NOMO-1 (cell line): ENCODE measurements around the gene TCF23.
A peak's percentile ranks its signal among the peaks of the same experiment; 100 is the strongest.
"Not testable (repeated sequence)": the region's sequence is repeated elsewhere in the genome, so short reads cannot be mapped to it uniquely, and the experiment has no call there.

Experiments used
- DNase-seq, 2 experiments: peaks; one replicate each; lab custom pipeline; 2025; ENCODE audit not compliant: unreplicated experiment in 2 of 2; lab: John Stamatoyannopoulos, UW

Gene TCF23

DNA sequence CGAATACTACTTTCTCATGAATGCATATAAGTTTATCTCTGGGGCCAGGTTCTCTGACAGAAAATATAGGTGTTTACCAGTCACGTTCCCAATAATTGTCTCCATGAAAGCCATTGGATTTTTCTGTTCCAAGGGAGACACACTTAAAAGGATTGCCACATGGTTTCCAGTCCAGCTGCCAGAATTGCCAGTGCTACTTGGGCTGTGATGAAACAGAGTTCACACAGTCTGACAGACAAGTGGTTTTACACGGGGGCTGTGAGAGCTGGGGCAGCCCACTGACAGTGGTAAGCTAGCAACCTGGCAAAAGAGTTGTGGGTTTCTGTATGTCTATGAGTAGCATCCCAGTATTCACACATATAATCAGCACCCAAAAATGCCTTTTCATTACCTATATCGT, 35.3 kb downstream of the TCF23 start:
- no peak for DNase-seq

DNA sequence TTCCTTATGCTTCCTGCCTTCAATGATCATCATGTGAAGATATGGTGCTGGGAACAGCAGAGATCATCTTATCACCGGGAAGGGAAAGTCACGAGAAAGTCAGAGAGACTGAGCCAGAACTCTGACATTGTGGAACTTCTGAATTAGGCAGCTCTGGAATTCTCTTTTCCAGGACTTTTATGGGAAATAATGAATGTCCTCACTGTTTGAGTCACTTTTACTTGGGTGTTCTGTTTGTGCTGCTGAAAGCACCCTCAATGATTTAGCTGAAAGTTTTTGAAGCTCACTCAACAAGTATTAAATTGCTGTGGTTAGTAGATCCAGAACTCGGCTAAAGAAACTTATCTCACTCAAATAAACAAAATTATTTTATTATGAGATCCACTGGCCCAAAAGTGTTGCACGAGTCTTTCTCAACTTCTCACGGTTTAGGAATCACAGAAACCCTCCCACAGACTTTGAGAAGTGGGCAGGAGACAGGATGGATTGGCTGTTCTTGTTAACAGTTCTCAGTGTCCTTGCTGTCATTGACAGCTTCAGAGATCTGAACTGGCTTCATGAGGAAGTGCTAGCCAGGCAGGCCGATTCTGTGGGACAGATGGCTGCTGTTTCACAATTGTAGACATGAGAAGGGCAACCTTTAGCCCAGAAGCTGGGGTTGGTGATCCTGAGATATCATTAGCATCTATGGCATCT, 36.7 kb downstream of the TCF23 start:
- peak; percentile 47 to 86 for DNase-seq

DNA sequence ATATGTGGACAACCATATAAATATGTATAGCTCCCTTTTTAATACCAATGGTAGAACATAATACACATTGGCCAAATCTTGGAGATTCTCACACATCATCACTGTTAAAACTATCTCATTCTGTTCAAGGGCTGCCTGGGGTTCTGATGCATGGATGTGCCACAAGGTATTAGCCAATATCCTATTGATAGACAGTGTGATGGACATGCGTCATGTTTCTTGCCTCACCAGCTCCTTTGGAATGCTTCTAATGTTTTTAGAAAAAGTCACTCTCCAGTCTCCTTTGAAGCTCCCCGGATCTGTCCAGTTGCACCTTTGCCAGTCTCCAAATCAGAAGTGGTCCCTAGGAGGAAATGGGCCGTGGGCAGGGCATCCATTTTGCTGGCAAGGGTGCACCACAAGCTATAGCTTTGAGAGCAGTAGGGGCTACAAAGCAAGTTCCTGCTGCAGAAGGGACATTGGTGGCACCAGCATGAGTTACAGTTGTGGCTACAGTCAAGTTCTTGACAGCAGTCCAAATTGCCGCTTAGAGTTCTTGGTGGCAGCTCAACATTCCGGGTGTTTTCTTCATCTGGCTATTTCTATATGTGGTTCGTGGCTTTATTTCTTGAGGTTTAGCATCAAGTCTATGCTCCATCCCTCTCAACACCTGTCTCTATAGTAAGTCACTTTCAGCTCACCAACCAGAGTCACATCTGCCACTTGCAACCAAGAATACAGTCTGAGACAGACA, 38.0 kb downstream of the TCF23 start:
- DNase-seq: no peak

DNA sequence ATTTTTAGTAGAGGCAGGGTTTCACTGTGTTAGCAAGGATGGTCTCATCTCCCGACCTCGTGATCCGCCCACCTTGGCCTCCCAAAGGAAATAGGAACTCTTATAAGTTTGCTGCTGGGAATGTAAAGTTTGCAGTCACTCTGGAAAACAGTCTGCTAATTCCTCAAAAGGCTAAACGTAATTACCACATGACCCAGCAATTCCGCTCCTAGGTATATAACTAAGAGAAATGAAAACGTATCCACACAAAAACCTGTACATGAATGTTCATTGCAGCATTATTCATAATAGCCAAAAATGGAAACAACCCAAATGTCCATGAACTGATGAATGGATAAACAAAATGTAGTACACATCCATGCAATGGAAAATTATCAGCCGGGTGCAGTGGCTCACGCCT, 41.2 kb downstream of the TCF23 start:
- DNase-seq: no peak

DNA sequence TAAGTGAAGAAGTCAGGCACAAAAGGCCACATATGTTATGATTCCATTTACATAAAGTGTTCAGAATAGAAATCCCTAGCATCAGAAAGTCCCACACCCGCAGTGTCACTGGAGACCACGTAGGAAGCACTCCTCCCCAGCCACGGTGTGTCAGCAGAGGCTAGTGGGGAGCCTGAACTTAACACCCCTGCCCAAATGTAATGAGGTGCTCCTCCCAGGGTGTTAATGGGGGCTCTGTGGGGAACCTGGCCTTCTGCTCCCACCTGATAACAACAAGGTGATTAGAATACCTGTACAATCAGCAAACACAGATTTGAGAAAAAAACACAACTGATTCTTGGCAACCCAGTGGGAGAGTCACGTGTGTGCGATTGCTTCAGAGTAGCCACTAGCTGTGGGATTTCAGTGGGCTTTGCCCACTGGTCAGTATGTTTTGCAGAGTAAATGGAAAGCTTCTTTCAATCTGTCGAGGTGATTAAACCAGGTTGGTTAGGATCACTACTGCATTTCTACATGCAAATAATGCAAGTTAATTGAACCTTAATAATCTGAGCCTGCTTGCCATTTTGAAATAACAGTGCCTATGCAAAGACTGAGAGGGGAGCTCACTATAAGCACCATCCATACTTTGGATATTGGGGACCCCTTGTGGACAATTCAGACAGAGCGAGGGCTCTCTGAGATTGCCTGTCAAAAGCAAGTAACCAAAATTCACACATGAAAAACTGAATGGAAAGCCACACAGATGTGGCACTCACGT, 42.4 kb downstream of the TCF23 start:
- peak; percentile 31 to 73 for DNase-seq

DNA sequence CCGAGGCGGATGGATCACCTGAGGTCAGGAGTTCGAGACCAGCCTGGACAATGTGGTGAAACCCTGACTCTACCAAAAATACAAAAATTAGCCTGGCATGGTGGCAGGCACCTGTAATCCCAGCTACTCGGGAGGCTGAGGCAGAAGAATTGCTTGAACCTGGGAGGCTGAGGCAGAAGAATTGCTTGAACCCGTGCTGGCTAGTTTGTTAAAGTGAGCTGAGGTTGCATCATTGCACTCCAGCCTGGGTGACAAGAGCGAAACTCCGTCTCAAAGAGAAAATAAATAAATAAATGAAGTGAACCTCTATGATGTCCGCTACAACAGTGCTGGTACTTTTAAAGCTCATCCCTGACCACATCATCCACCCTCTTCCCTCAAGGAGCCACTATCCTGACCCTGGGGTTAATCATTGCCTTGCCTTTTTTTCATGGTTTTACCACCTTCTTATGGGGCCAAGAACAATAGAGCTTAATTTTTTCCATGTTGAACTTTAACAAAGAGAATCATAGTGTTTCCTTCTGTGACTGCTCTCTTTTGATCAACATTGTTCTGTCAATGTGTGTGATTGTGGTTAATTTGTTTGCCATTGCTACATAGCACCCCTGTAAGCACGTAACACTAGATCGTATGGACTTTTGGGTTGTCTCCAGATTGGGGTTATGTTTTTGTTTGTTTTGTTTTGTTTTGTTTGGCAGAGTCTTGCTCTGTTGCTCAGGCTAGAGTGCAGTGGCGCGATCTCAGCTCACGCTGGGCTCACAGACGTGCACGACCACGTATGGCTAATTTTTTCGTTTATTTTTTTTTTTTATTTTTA, 45.9 kb downstream of the TCF23 start:
- DNase-seq: no peak

DNA sequence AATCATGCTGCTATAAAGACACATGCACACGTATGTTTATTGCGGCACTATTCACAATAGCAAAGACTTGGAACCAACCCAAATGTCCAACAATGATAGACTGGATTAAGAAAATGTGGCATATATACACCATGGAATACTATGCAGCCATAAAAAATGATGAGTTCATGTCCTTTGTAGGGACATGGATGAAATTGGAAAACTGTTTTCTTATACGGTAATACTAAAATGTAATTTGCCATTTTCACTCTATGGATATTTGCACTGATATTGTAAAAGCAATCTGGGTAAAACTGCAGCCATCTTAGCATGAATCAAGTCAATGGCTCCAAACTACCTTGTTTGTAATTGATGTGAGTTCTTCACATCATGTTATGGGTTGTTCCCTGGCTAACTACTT, 47.0 kb downstream of the TCF23 start:
- DNase-seq: not testable (repeated sequence)

DNA sequence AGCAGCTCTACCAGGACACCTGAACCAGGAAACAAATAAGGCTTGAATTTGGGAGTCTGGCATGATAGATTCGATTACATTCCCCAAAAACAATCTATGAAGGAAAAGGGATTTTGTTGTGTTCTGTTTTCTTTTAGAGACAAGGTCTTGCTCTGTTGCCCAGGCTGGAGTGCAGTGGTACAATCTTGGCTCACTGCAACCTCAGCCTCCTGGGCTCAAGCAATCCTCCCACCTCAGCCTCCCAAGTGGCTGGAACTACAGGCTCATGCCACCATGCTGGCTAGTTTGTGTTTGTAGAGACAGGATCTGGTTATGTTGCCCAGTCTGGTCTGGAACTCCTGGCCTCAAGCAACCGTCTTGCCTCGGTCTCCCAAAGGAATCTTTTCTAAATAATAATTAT, 49.3 kb downstream of the TCF23 start:
- DNase-seq: not testable (repeated sequence)

DNA sequence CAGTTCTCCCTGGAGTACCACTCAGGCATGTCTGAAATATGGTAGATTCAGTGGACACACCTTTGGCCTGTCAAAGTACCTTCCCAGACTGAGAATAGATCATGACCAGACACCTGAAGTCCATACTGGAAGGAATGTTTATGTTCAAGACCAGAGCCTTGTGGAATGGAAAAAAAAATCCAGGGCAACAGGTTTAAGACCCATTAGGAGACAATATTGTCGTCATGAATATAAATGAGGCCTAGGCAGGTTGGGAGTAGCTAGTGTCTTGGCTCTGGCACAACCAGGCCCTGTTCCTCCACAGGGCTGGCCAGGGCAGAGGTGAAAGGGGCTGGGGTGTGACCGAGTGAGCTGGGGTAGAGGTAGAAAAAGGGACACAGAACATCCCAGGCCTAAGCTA, 49.8 kb downstream of the TCF23 start:
- no peak for DNase-seq

DNA sequence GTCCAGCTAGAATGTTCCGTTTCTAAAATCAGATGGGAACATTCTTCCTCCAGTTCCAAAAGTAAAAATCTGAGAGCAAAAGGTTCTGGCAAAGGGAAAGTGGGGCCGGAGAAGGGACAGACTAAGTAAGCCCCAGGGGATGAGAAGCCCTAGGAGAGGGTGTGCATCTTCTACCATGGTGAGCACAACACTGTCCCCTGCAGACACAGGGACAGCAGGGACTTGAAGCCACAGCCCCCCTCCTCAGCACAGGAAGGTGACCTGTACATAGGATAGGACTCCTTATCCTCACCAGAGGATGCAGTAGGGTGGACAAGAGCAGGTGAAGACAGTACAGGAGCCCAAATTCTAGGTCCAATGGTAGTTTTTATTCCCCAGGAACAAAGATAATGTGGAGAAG, 50.4 kb downstream of the TCF23 start:
- DNase-seq: no peak

DNA sequence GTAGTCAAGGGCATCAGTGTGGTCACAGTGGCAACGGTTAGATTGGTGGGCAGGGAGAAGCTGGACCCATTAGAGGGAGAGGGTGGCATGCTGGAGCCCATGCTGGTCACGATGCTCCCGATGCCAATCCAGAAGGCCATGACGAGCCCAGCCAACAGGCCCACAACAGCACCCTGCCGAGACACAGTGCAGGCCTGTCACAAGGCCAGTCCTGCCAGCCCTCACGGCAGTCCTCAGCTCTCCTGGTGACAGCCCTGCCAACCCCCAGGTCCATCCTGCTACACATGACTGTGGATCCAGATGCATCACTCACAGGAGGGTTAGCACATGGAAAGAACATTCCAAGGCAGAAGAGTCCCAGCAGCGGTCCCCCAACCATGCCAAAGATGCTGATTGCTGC, 52.9 kb downstream of the TCF23 start:
- no peak for DNase-seq

DNA sequence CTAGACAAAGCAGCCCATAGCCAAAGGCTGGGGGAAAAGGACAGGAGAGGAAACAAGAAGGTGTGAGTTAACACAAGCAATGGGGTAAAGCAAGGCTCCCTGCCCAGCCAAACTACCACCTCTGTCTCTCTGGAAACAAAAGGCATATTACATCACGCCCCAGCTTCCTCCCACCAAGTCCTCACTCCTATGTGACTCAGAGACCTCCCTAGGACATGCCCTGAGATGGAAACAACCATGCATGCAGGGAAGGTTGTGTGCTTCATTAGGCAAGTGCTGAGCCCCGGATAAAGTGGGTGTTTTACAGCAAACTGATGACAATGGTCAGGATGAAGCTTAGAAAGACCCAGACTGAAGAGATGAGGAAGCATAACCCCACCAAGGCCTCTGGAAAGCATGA, 54.0 kb downstream of the TCF23 start:
- DNase-seq: no peak

DNA sequence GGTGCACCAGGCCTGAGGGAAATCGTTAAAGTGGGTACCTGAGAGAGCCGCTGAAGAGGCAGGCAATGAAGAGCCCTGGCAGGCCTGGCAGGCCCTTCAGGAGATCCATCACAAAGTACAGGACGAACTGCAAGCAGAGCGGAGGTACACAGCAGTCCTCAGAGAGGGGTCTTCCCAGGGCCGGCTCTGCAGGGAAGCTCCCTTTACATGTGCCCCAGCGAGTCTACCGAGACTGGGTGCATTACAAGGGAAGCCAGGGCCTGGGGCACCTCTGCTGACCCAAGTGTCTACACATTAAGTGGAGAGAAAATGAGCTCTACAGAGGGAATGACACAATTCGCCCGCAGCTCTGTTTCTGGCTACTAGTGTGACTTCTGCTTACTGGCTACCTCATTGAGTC, 54.9 kb downstream of the TCF23 start:
- no peak for DNase-seq

DNA sequence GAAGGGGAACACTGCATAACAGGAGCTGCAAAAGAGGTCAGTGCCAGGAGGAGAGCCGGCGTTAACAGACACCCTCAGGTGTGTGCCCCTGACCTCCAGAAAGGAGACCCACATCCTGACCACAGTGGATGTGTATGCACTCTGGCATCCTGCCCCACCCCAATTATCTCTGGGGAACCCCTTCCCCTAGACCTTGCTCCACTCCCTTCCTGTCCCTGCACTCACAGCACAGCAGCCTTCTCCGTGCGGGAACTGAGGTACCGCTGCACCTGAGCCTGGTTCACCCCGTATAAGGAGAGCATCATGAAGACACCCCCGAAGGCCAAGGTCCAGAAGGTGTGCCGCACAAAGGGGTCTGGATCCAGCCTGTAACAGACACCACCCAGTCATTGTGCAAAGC, 55.8 kb downstream of the TCF23 start:
- DNase-seq: no peak

DNA sequence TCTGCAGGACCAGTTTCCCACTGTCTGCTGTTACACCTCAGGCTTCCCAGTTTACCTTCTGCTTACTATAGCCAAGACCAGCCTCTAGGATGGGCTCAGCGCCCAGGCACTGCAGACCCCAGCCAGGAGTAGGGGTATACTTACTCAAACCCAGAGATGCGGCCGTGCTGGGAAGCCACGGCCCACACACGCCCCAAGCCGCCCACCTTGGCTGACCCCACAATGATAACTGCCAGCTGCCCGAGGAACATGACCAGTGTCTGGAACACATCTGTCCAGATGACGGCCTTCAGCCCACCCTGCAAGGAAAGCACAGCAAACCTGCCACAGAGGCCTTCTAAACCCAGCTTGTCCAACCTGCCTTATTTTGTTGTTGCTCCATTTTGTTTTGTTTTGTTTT, 56.4 kb downstream of the TCF23 start:
- DNase-seq: no peak

DNA sequence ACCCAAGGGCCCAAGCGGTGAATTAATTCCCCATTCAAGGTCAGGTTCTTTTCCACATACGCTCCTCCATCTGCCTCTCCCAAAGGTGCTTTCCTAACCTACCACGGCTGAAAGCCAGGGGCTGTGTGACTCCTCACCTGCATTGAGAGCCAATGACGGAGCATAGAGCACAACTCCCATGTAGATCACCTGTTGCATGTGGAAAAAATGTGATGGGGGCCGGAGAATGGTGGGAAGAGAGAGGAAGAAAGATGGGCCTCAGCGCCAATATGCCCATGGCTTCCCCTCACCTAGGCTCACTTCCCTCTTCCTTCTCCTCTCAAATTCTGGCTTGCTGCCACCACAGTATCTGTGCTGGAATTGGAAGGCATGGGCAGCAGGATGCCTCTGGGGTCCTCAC, 57.5 kb downstream of the TCF23 start:
- no peak for DNase-seq
